HepG2 (cell line): ENCODE measurements around the gene DQX1. TPM values are rescaled to one million over a fixed set of nuclear protein-coding genes. Genes with fewer than 3 reads are reported as not detected.

Experiments used
- FOXK2 ChIP-seq: fragments of 450-650 bp; IDR thresholded peaks from 2 replicates; pipeline ENCODE4 v1.6.1; 2016
- MXD3 ChIP-seq: IDR thresholded peaks from 2 replicates; pipeline ENCODE4 v1.6.1; 2016; ENCODE audit warnings: mild to moderate bottlenecking, missing biosample characterization, missing genetic modification reagents
- PRMT3 ChIP-seq: sonication (generic); formaldehyde crosslinking; IDR thresholded peaks from 2 replicates; pipeline ENCODE4 v1.8.1; 2022; ENCODE audit warnings: low read depth, mild to moderate bottlenecking, moderate library complexity, missing genetic modification reagents, borderline replicate concordance
- PRPF4 ChIP-seq: fragments of 200-400 bp; formaldehyde crosslinking; IDR thresholded peaks from 2 replicates; pipeline ENCODE4 v1.6.1; 2016; ENCODE audit warnings: low read length, low read depth; ENCODE audit not compliant: poor library complexity, severe bottlenecking
- RARG ChIP-seq: sonication (generic); formaldehyde crosslinking; IDR thresholded peaks from 2 replicates; pipeline ENCODE4 v1.4.0; 2020; ENCODE audit warnings: low read depth, mild to moderate bottlenecking, missing genetic modification reagents
- RFX5 ChIP-seq: IDR thresholded peaks from 2 replicates; pipeline ENCODE4 v1.6.1; 2011; ENCODE audit warnings: low read depth, low read length, improper control_type of control experiment
- SMAD1 ChIP-seq: sonication (generic); formaldehyde crosslinking; IDR thresholded peaks from 2 replicates; pipeline ENCODE4 v1.4.0; 2020; ENCODE audit warnings: missing genetic modification reagents, low read depth, mild to moderate bottlenecking, borderline replicate concordance
- SPEN ChIP-seq: sonication (generic); formaldehyde crosslinking; IDR thresholded peaks from 2 replicates; pipeline ENCODE4 v1.5.1; 2020; ENCODE audit warnings: low read depth, mild to moderate bottlenecking, missing genetic modification reagents
- UBTF ChIP-seq: sonication (generic); formaldehyde crosslinking; IDR thresholded peaks from 2 replicates; pipeline ENCODE4 v1.4.0; 2020; ENCODE audit warnings: mild to moderate bottlenecking, missing genetic modification reagents
- ZBTB7B ChIP-seq: sonication (generic); formaldehyde crosslinking; IDR thresholded peaks from 2 replicates; pipeline ENCODE4 v1.4.0; 2020; ENCODE audit warnings: missing genetic modification reagents
- ZNF230 ChIP-seq: sonication (generic); formaldehyde crosslinking; IDR thresholded peaks from 2 replicates; pipeline ENCODE4 v1.4.0; 2020; ENCODE audit warnings: mild to moderate bottlenecking, missing genetic modification reagents
- ZNF235 ChIP-seq: sonication (generic); formaldehyde crosslinking; IDR thresholded peaks from 2 replicates; pipeline ENCODE4 v1.8.1; 2023; ENCODE audit warnings: mild to moderate bottlenecking, missing genetic modification reagents, borderline replicate concordance
- ZNF646 ChIP-seq: sonication (generic); formaldehyde crosslinking; IDR thresholded peaks from 2 replicates; pipeline ENCODE4 v1.9.0; 2021; ENCODE audit warnings: mild to moderate bottlenecking, missing genetic modification reagents
- ZNF670 ChIP-seq: sonication (generic); formaldehyde crosslinking; IDR thresholded peaks from 2 replicates; pipeline ENCODE4 v1.8.0; 2022; ENCODE audit warnings: mild to moderate bottlenecking, missing genetic modification reagents, borderline replicate concordance
- ZNF704 ChIP-seq: sonication (generic); formaldehyde crosslinking; IDR thresholded peaks from 2 replicates; pipeline ENCODE4 v1.8.1; 2023; ENCODE audit warnings: mild to moderate bottlenecking, inconsistent platforms, moderate library complexity, missing genetic modification reagents, borderline replicate concordance
- polyA plus RNA-seq, 8 experiments: library from polyadenylated mRNA; depleted of rRNA in 3 of 8; stranded (reverse) in 7 of 8; unstranded in 1 of 8; fragments of >200 nt; fragmentation: Illumina TruSeq in 4 of 8; extraction: Trizol in 4 of 8; gene quantifications; 2 replicates each; pipeline versions ENCODE4 v1.2.1 to v1.2.3, GENCODE V29; 2011 to 2016; ENCODE audit warnings: low read depth in 4 of 8, missing spikeins in 1 of 8, mixed read lengths in 1 of 8; ENCODE audit not compliant: insufficient read depth in 1 of 8
- total RNA-seq, 5 experiments: library from RNA; depleted of rRNA; stranded (reverse); fragments of >200 nt; fragmentation: Illumina TruSeq; extraction: Trizol; gene quantifications; 2 replicates each; pipeline ENCODE4 v1.2.3, GENCODE V29; 2016; ENCODE audit warnings: low read depth in 1 of 5

The DQX1 gene
- total and polyA plus RNA-seq, 2 of the 13 experiments (the other 11 are each of a cell fraction or from before 2014, with no cell fraction given): 27.6 to 89.8 TPM

GRCh38 chr2:74488643-74489481 lies 37.2 kb downstream of the DQX1 start (continued):
- TF ChIP-seq UBTF (peak; percentile 44; the same call in 1 of the 2 replicates), RFX5 (no peak), PRPF4 (no peak), SPEN (CRISPR knock-in tag) (peak; percentile 61), MXD3 (CRISPR knock-in tag) (no peak), ZNF704 (0 out of 2 replicates have a peak, but pooled peaks have one; percentile 18), ZNF670 (CRISPR knock-in tag) (no peak), FOXK2 (peak; percentile 51; the same call in 1 of the 2 replicates), PRMT3 (0 out of 2 replicates have a peak, but pooled peaks have one; percentile 33), ZNF235 (no peak), RARG (CRISPR knock-in tag) (no peak), ZNF646 (CRISPR knock-in tag) (no peak), ZNF230 (CRISPR knock-in tag) (no peak), ZBTB7B (CRISPR knock-in tag) (peak; percentile 79; the same call in 1 of the 2 replicates), SMAD1 (CRISPR knock-in tag) (no peak)
